ENCODE results near the gene ATP6V0D1. TPM values are rescaled to one million over a fixed set of nuclear protein-coding genes. Genes with fewer than 3 reads are reported as not detected.

Gene ATP6V0D1
- total and polyA plus RNA-seq, 2 of the 4 experiments (the other 2 are of a cell fraction) = 112 to 124 TPM

- H3K56ac ChIP-seq (ENCODE audit: extremely low read depth, insufficient read depth, low read length) = no peak overlapping the region
- H3K9me3 ChIP-seq (ENCODE audit: control insufficient read depth, insufficient read depth, low read length) = no peaks in the 10 kb centered on the region
- no peak overlapping the region for H4K8ac ChIP-seq (ENCODE audit: low read depth in 2 of 2, low read length in 2 of 2)
- ChIA-PET CTCF (no interaction called here), POLR2A (ENCODE audit: unreplicated experiment) (no interaction called here)
- H2BK5ac ChIP-seq (ENCODE audit: low read depth, low read length, poor library complexity, severe bottlenecking) = no peak overlapping the region
- no peak overlapping the region for H3K4me2 ChIP-seq (ENCODE audit: low read depth, low read length)
- H3K9me1 ChIP-seq (ENCODE audit: insufficient read depth, low read length) = peaks cover 12% of the 10 kb centered on the region
- H3K27me3 ChIP-seq (ENCODE audit: control insufficient read depth, insufficient read depth, low read length) = no peaks in the 10 kb centered on the region
- no peak overlapping the region for H4K91ac ChIP-seq (ENCODE audit: insufficient read depth, low read depth, low read length)
- H2BK15ac ChIP-seq (ENCODE audit: low read depth, low read length) = no peak overlapping the region
- WGBS, 2 experiments (ENCODE audit: extremely low coverage in 2 of 2, insufficient read length in 1 of 2) = no CpG with 5 or more reads among the region's 9 CpGs
- H3K14ac ChIP-seq (replicated peaks; ENCODE audit: low read depth, low read length) = no peak overlapping the region
- ATAC-seq (ENCODE audit: low read depth) = no peak
- no peaks in the 10 kb centered on the region for H3K36me3 ChIP-seq (ENCODE audit: control insufficient read depth, insufficient read depth, low read length)
- no peak for TF ChIP-seq POLR2A (IDR thresholded peaks at IDR 0.05; ENCODE audit: low read depth, low read length)
- TF ChIP-seq NFE2L2 (IDR thresholded peaks at IDR 0.05; ENCODE audit: low read depth, low read length) = no peak
- TF ChIP-seq FOS (IDR thresholded peaks at IDR 0.05; ENCODE audit: low read depth, low read length) = no peak
- TF ChIP-seq MAFK (IDR thresholded peaks at IDR 0.05; ENCODE audit: low read depth, low read length) = no peak
- no peak for TF ChIP-seq SMC3 (IDR thresholded peaks at IDR 0.05; ENCODE audit: low read depth, low read length)
- TF ChIP-seq BHLHE40 (IDR thresholded peaks at IDR 0.05; ENCODE audit: low read depth, low read length) = no peak
- no peak for TF ChIP-seq RAD21 (IDR thresholded peaks at IDR 0.05; ENCODE audit: low read length)
- TF ChIP-seq RFX5 (IDR thresholded peaks at IDR 0.05; ENCODE audit: low read depth, low read length) = no peak
- TF ChIP-seq, protein P1, sequence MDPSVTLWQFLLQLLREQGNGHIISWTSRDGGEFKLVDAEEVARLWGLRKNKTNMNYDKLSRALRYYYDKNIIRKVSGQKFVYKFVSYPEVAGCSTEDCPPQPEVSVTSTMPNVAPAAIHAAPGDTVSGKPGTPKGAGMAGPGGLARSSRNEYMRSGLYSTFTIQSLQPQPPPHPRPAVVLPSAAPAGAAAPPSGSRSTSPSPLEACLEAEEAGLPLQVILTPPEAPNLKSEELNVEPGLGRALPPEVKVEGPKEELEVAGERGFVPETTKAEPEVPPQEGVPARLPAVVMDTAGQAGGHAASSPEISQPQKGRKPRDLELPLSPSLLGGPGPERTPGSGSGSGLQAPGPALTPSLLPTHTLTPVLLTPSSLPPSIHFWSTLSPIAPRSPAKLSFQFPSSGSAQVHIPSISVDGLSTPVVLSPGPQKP (IDR thresholded peaks at IDR 0.05; ENCODE audit: borderline replicate concordance, low read depth, low read length) = no peak
- TF ChIP-seq, protein P2, sequence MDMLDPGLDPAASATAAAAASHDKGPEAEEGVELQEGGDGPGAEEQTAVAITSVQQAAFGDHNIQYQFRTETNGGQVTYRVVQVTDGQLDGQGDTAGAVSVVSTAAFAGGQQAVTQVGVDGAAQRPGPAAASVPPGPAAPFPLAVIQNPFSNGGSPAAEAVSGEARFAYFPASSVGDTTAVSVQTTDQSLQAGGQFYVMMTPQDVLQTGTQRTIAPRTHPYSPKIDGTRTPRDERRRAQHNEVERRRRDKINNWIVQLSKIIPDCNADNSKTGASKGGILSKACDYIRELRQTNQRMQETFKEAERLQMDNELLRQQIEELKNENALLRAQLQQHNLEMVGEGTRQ (IDR thresholded peaks at IDR 0.05; ENCODE audit: low read depth, low read length) = no peak
- TF ChIP-seq MAZ (IDR thresholded peaks at IDR 0.05; ENCODE audit: borderline replicate concordance, low read depth, low read length) = no peak
- no peak for TF ChIP-seq MXI1 (IDR thresholded peaks at IDR 0.05; ENCODE audit: borderline replicate concordance, low read depth, low read length)
- in situ Hi-C loops (cut with MboI; ENCODE audit: low sequenced_read_pairs) = no loop called here
- no peak overlapping the region for H3K4ac ChIP-seq (ENCODE audit: low read depth, low read length)
- intact Hi-C loops (cut with micrococcal nuclease) = no loop called here
- H4K5ac ChIP-seq (ENCODE audit: low read depth, low read length) = no peak overlapping the region
- no peak overlapping the region for H3K27ac ChIP-seq (ENCODE audit: insufficient read depth, low read length)
- peaks cover 0 to 18% of the 10 kb centered on the region in 2 experiments; a peak in 2 of 4 replicates for H3K79me1 ChIP-seq (ENCODE audit: low read depth in 1 of 2, low read length in 2 of 2)
- H2BK120ac ChIP-seq (ENCODE audit: low read depth, low read length) = no peak overlapping the region
- BruUV-seq (replicated peaks) = no TSS peak
- H3K4me3 ChIP-seq (ENCODE audit: insufficient read depth, low read depth, low read length) = no peak overlapping the region
- H3K4me1 ChIP-seq (ENCODE audit: control insufficient read depth, insufficient read depth, low read length) = peaks cover 17% of the 10 kb centered on the region
- dilution Hi-C loops (cut with HindIII; ENCODE audit: low sequenced_read_pairs, unreplicated experiment) = no loop called here
- H4K20me1 ChIP-seq (ENCODE audit: insufficient read depth, low read length) = no peaks in the 10 kb centered on the region
- no peak overlapping the region for H3K18ac ChIP-seq (ENCODE audit: low read depth, low read length)
- no peak overlapping the region for H2BK20ac ChIP-seq (ENCODE audit: low read depth, low read length)
- H2AK5ac ChIP-seq (ENCODE audit: low read depth, low read length) = no peak overlapping the region
- no peak for DNase-seq
- H3K9ac ChIP-seq (ENCODE audit: low read depth, low read length) = no peak overlapping the region
- no peak overlapping the region for H2AK9ac ChIP-seq (replicated peaks; ENCODE audit: low read depth, low read length, poor library complexity)
- no peak overlapping the region for H2AFZ ChIP-seq (replicated peaks; ENCODE audit: low read length, poor library complexity)
- no peak overlapping the region for H3K23ac ChIP-seq (ENCODE audit: low read depth, low read length)
These were observed 71.3 kb downstream of the ATP6V0D1 start for GRCh38 chr16:67409631-67410030.
